DMS53 treated with DMSO at 0.1 percent for 48 hours (cell line): ENCODE measurements around the gene KIAA1614.

ENCODE experiments used
- DNase-seq: peaks from one replicate; lab custom pipeline; 2025; ENCODE audit not compliant: unreplicated experiment; lab: John Stamatoyannopoulos, UW

The KIAA1614 gene

GRCh38 chr1:180906511-180906910 is 6.2 kb upstream of the KIAA1614 start:
- DNase-seq = no peak

GRCh38 chr1:180907313-180908055 is 5.2 kb upstream of the KIAA1614 start:
- DNase-seq = no peak

- DNase-seq = no peak
Measured at GRCh38 chr1:180908074-180908765, 4.5 kb upstream of the KIAA1614 start.

GRCh38 chr1:180909005-180909414 is 3.7 kb upstream of the KIAA1614 start:
- DNase-seq = no peak

GRCh38 chr1:180909462-180909976 is 3.2 kb upstream of the KIAA1614 start:
- no peak for DNase-seq

- DNase-seq = no peak
Measured at GRCh38 chr1:180911640-180912191, 981 bp upstream of the KIAA1614 start.

GRCh38 chr1:180912211-180912800 is 391 bp upstream of the KIAA1614 start:
- DNase-seq = no peak

- DNase-seq = no peak
Measured at GRCh38 chr1:180915426-180915965, 2.8 kb downstream of the KIAA1614 start.

GRCh38 chr1:180916012-180916770 is 3.5 kb downstream of the KIAA1614 start:
- no peak for DNase-seq

- no peak for DNase-seq
Measured at GRCh38 chr1:180916771-180917170, 4.1 kb downstream of the KIAA1614 start.

GRCh38 chr1:180917306-180918065 is 4.8 kb downstream of the KIAA1614 start:
- DNase-seq = no peak

GRCh38 chr1:180918519-180918918 is 5.8 kb downstream of the KIAA1614 start:
- no peak for DNase-seq

- no peak for DNase-seq
Measured at GRCh38 chr1:180919183-180919700, 6.5 kb downstream of the KIAA1614 start.

- DNase-seq = no peak
Measured at GRCh38 chr1:180920193-180920592, 7.5 kb downstream of the KIAA1614 start.

- DNase-seq = no peak
Measured at GRCh38 chr1:180920702-180921101, 8.0 kb downstream of the KIAA1614 start.

- DNase-seq = no peak
Measured at GRCh38 chr1:180921386-180921785, 8.7 kb downstream of the KIAA1614 start.

GRCh38 chr1:180921891-180922630 is 9.4 kb downstream of the KIAA1614 start:
- DNase-seq = no peak

- DNase-seq = no peak
Measured at GRCh38 chr1:180922631-180923015, 9.9 kb downstream of the KIAA1614 start.
